H1 (cell line): ENCODE data around the gene FGFRL1. TPM values are rescaled to one million over a fixed set of nuclear protein-coding genes. Genes with fewer than 3 reads are reported as not detected.
A peak's percentile ranks its signal among the peaks of the same experiment; 100 is the strongest.

ENCODE experiments used
- CTCF ChIA-PET: fragments of 300-600 bp; sonication (Branson Sonifier 250); formaldehyde crosslinking; loops from one replicate; lab custom pipeline; 2021; ENCODE audit not compliant: partially characterized antibody; lab: Charles Lee
- POLR2A ChIA-PET: fragments of 300-600 bp; sonication (Branson Sonifier 250); formaldehyde crosslinking; loops from one replicate; lab custom pipeline; 2021; ENCODE audit warnings: inconsistent platforms; ENCODE audit not compliant: partially characterized antibody; lab: Charles Lee
- DNase-seq, 2 experiments: peaks; one replicate each; pipeline versions ENCODE4 v3.0.0 to v3.0.0-alpha.2; 2010 to 2022; ENCODE audit warnings: low spot score in 2 of 2, low read depth in 1 of 2, mixed read lengths in 1 of 2
- FAIRE-seq: peaks from 2 replicates; lab custom pipeline; 2011; peaks lifted over from hg19 to GRCh38; lab: Jason Lieb, UNC
- H2AFZ ChIP-seq: 2 replicates; pipeline ENCODE4 v1.8.1; 2012; ENCODE audit warnings: low read length, inconsistent platforms
- H2AK5ac ChIP-seq: 2 replicates; pipeline ENCODE4 v1.6.1; 2013; ENCODE audit warnings: low read depth, low read length
- H2BK120ac ChIP-seq: replicated peaks from 2 replicates; pipeline ENCODE3; 2013; ENCODE audit warnings: low read depth, low read length, inconsistent platforms
- H2BK12ac ChIP-seq: 2 replicates; pipeline ENCODE4 v1.6.1; 2013; ENCODE audit warnings: low read depth, low read length
- H2BK15ac ChIP-seq: 2 replicates; pipeline ENCODE4 v1.6.1; 2013; ENCODE audit warnings: low read length
- H2BK20ac ChIP-seq: 2 replicates; pipeline ENCODE4 v1.6.1; 2013; ENCODE audit warnings: low read length
- H2BK5ac ChIP-seq: 2 replicates; pipeline ENCODE4 v1.6.1; 2013; ENCODE audit warnings: low read depth, low read length
- H3K14ac ChIP-seq: 2 replicates; pipeline ENCODE4 v1.6.1; 2013; ENCODE audit warnings: inconsistent platforms; ENCODE audit not compliant: insufficient read length
- H3K18ac ChIP-seq: 2 replicates; pipeline ENCODE4 v1.6.1; 2013; ENCODE audit warnings: low read length; ENCODE audit errors: extremely low read depth
- H3K23ac ChIP-seq: 2 replicates; pipeline ENCODE4 v1.6.1; 2013; ENCODE audit warnings: inconsistent platforms; ENCODE audit not compliant: insufficient read length
- H3K23me2 ChIP-seq: 2 replicates; pipeline ENCODE4 v1.6.1; 2013; ENCODE audit warnings: low read depth, low read length
- H3K27ac ChIP-seq: 2 replicates; pipeline ENCODE4 v1.6.1; 2011; ENCODE audit warnings: low read depth, low read length, inconsistent platforms
- H3K27me3 ChIP-seq, 4 experiments: replicated peaks in 1 of 4; 1 replicate in 1 of 4; 2 replicates in 3 of 4; pipeline versions ENCODE4 v1.6.1 to v1.8.1; 2011 to 2013; ENCODE audit warnings: low read length in 3 of 4, mild to moderate bottlenecking in 3 of 4, inconsistent platforms in 2 of 4, mixed read lengths in 2 of 4, moderate library complexity in 1 of 4; ENCODE audit not compliant: control insufficient read depth in 3 of 4, insufficient read depth in 3 of 4; ENCODE audit errors: extremely low read depth in 1 of 4
- H3K36me3 ChIP-seq, 4 experiments: 2 replicates each; pipeline versions ENCODE4 v1.6.1 to v1.8.1; 2011 to 2013; ENCODE audit warnings: mild to moderate bottlenecking in 4 of 4, low read length in 3 of 4, moderate library complexity in 2 of 4, control low read depth in 1 of 4, inconsistent platforms in 1 of 4; ENCODE audit not compliant: insufficient read depth in 4 of 4, control insufficient read depth in 2 of 4
- H3K4ac ChIP-seq: replicated peaks from 2 replicates; pipeline ENCODE3; 2013; ENCODE audit warnings: low read length, low read depth, mixed read lengths, inconsistent platforms; ENCODE audit not compliant: insufficient read length
- H3K4me1 ChIP-seq, 4 experiments: replicated peaks in 1 of 4; 1 replicate in 1 of 4; 2 replicates in 3 of 4; pipeline versions ENCODE4 v1.6.1 to v1.8.1; 2011 to 2013; ENCODE audit warnings: low read length in 3 of 4, inconsistent platforms in 2 of 4, mixed read lengths in 1 of 4; ENCODE audit not compliant: insufficient read depth in 4 of 4, control insufficient read depth in 3 of 4
- H3K4me2 ChIP-seq, 2 experiments: 2 replicates each; pipeline versions ENCODE4 v1.6.1 to v1.8.1; 2011 to 2013; ENCODE audit warnings: low read depth in 2 of 2, low read length in 2 of 2, control low read depth in 1 of 2, inconsistent platforms in 1 of 2, mild to moderate bottlenecking in 1 of 2; ENCODE audit not compliant: insufficient read depth in 1 of 2
- H3K4me3 ChIP-seq, 4 experiments: fragments of 200-600, 300-600 bp in 1 of 4; sonication (generic), shearing (Covaris generic), sonication (Bioruptor Twin) in 1 of 4; 2 replicates each; pipeline versions ENCODE4 v1.5.1 to v1.8.1; 2011 to 2016; ENCODE audit warnings: low read length in 4 of 4, low read depth in 3 of 4, control low read depth in 2 of 4, inconsistent platforms in 2 of 4, mild to moderate bottlenecking in 2 of 4, mixed read lengths in 1 of 4, moderate library complexity in 1 of 4; ENCODE audit not compliant: insufficient read depth in 2 of 4; ENCODE audit errors: extremely low read depth in 1 of 4
- H3K56ac ChIP-seq: replicated peaks from 2 replicates; pipeline ENCODE3; 2013; ENCODE audit warnings: low read depth, mild to moderate bottlenecking, mixed read lengths, low read length, inconsistent platforms; ENCODE audit not compliant: insufficient read length
- H3K79me1 ChIP-seq: 2 replicates; pipeline ENCODE4 v1.6.1; 2013; ENCODE audit warnings: low read depth, low read length, control low read depth
- H3K79me2 ChIP-seq, 2 experiments: 2 replicates each; pipeline versions ENCODE4 v1.6.1 to v1.8.1; 2012 to 2013; ENCODE audit warnings: low read length in 2 of 2, mild to moderate bottlenecking in 2 of 2, inconsistent platforms in 1 of 2; ENCODE audit not compliant: insufficient read depth in 2 of 2, control insufficient read depth in 1 of 2
- H3K9ac ChIP-seq, 4 experiments: replicated peaks in 1 of 4; 1 replicate in 1 of 4; 2 replicates in 3 of 4; pipeline versions ENCODE4 v1.6.1 to v1.8.1; 2011 to 2013; ENCODE audit warnings: low read depth in 3 of 4, low read length in 3 of 4, control low read depth in 2 of 4, mild to moderate bottlenecking in 2 of 4, moderate library complexity in 2 of 4, inconsistent platforms in 1 of 4; ENCODE audit errors: extremely low read depth in 1 of 4
- H3K9me3 ChIP-seq, 2 experiments: 2 replicates each; pipeline versions ENCODE4 v1.6.1 to v1.8.1; 2012 to 2013; ENCODE audit warnings: mild to moderate bottlenecking in 2 of 2, moderate library complexity in 2 of 2, control low read depth in 1 of 2, inconsistent platforms in 1 of 2, low read depth in 1 of 2, low read length in 1 of 2, mixed read lengths in 1 of 2; ENCODE audit not compliant: insufficient read depth in 2 of 2
- H4K20me1 ChIP-seq, 2 experiments: replicated peaks in 1 of 2; 2 replicates each; pipeline versions ENCODE3 to v1.8.1; 2011 to 2013; ENCODE audit warnings: inconsistent platforms in 2 of 2, low read length in 2 of 2, mild to moderate bottlenecking in 1 of 2; ENCODE audit not compliant: insufficient read depth in 2 of 2, control insufficient read depth in 1 of 2
- H4K5ac ChIP-seq: 2 replicates; pipeline ENCODE4 v1.6.1; 2013; ENCODE audit warnings: low read length, low read depth, mixed read lengths, inconsistent platforms; ENCODE audit not compliant: insufficient read length
- H4K8ac ChIP-seq: 2 replicates; pipeline ENCODE4 v1.8.0; 2013; ENCODE audit warnings: mild to moderate bottlenecking, moderate library complexity, low read length, inconsistent platforms; ENCODE audit not compliant: insufficient read depth; ENCODE audit errors: extremely low read depth
- H4K91ac ChIP-seq: replicated peaks from 2 replicates; pipeline ENCODE3; 2013; ENCODE audit warnings: low read length, mixed read lengths, inconsistent platforms; ENCODE audit not compliant: insufficient read length
- CEBPB ChIP-seq: IDR thresholded peaks from 2 replicates; pipeline ENCODE4 v1.6.1; 2012; ENCODE audit warnings: low read depth, low read length
- POU5F1 ChIP-seq: IDR thresholded peaks from 2 replicates; pipeline ENCODE4 v1.6.1; 2011; ENCODE audit warnings: low read depth, mild to moderate bottlenecking, low read length, moderate library complexity
- RXRA ChIP-seq: IDR thresholded peaks from 2 replicates; pipeline ENCODE4 v1.6.1; 2011; ENCODE audit warnings: low read depth, mild to moderate bottlenecking, low read length, moderate library complexity; ENCODE audit not compliant: insufficient read depth
- TAF7 ChIP-seq: optimal IDR thresholded peaks from 2 replicates; pipeline ENCODE3; 2011; ENCODE audit warnings: low read depth, mild to moderate bottlenecking, inconsistent platforms, low read length, moderate library complexity, borderline replicate concordance
- YY1 ChIP-seq: IDR thresholded peaks from 2 replicates; pipeline ENCODE4 v1.6.1; 2011; ENCODE audit warnings: low read depth, mild to moderate bottlenecking, low read length
- WGBS, 2 experiments: shearing (Covaris generic) in 1 of 2; methylation state at CpG; one replicate each; pipeline versions ENCODE4 v1.1.6 to v1.1.7; 2013 to 2015; ENCODE audit warnings: low lambda C conversion rate in 2 of 2, mixed read lengths in 2 of 2, inconsistent platforms in 1 of 2, low coverage in 1 of 2, missing lambda C conversion rate in 1 of 2; ENCODE audit not compliant: insufficient replicate concordance in 2 of 2, insufficient coverage in 1 of 2, insufficient read length in 1 of 2; ENCODE audit errors: extremely low coverage in 1 of 2, missing lambda C conversion rate in 1 of 2; 5-methylcytosine and 5-hydroxymethylcytosine counted together
- polyA plus RNA-seq, 7 experiments: library from polyadenylated mRNA; depleted of rRNA in 3 of 7; stranded (reverse) in 5 of 7; unstranded in 2 of 7; fragments of >200 nt in 5 of 7; fragments of 200-250 nt in 2 of 7; gene quantifications; 1 replicate in 5 of 7; 2 replicates in 1 of 7; 4 replicates in 1 of 7; pipeline versions ENCODE4 v1.2.1 to v1.2.3, GENCODE V29; 2011 to 2013; ENCODE audit warnings: missing spikeins in 2 of 7, mixed read lengths in 2 of 7
- total RNA-seq: library from RNA; stranded (reverse); fragmentation: NEBNext Ultra II Directional; extraction: Animal tissue kit (Norgen Biotek cat#: 25700); gene quantifications from 2 replicates; pipeline ENCODE4 v1.2.1, GENCODE V29; 2021
- TF ChIP-seq, protein P1 (sequence below): IDR thresholded peaks from 2 replicates; pipeline ENCODE4 v1.6.1; 2012; ENCODE audit warnings: inconsistent platforms

The FGFRL1 gene
- total and polyA plus RNA-seq, 2 of the 8 experiments (the other 6 are each of a cell fraction or from before 2014, with no cell fraction given), result 18.9 to 34.6 TPM

DNA sequence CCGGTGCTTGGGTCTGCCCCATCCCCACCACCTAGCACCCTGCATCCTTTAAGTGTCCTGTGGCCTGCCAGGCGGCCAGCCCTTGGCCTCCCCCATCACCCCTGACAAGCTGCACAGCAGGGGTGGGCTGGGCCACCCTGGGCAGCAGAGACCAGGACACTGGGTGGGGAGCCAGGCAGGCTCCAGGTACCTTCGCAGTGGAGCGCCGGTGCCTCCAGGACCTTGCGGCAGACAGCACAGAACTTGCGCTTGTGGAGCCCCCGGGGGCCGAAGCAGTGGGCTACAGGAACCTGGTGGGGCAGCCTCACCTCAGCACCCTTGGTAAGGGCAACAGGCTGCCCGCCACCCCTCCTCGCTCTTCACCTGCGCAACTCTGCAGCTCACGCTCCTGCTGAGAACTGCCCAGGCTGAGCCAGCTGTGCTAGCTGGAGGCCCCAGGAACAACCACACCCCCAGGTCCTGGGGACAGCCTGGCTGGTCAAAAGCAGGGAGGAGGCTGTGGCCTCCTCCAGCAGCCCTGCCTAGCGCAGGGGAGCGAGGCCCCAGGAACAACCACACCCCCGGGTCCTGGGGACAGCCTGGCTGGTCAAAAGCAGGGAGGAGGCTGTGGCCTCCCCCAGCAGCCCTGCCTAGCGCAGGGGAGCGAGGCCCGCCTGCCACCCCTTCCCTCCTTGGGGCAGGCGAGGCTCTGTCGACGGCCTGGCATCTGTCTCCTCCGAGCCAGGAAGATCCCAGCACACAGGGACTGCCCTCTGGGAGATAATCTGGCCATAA is 42.6 kb upstream of the FGFRL1 start:
- peaks cover 0 to 9% (median 4%) of the 10 kb centered on the region in 4 experiments; a peak in 3 of 7 replicates for H3K4me1 ChIP-seq
- no peak overlapping the region for H2AFZ ChIP-seq
- WGBS, 2 experiments, result 84% methylated on average over 17 of the region's 23 CpGs; no CpG with 5 or more reads in 1 of the 2 experiments
- no peak overlapping the region; the same call in 1 of the 2 replicates for H2BK20ac ChIP-seq
- peak overlapping the region; percentile 39; the same call in 1 of the 2 replicates for H2BK12ac ChIP-seq
- H3K23ac ChIP-seq, result no peak overlapping the region
- no peak overlapping the region for H3K56ac ChIP-seq
- ChIA-PET POLR2A (interaction anchor here (0.7 to 1.3 kb wide), 2 partner anchors 9 to 281 kb away, joined by 3 read pairs; no protein-coding TSS in a partner anchor), CTCF (interaction anchor here (1.1 kb wide), 1 partner anchor 19 kb away, joined by 4 read pairs; the partner anchor contains the start of gene IDUA)
- H2BK5ac ChIP-seq, result no peak overlapping the region
- TF ChIP-seq CEBPB (no peak), YY1 (no peak), TAF7 (no peak), POU5F1 (no peak), RXRA (no peak)
- TF ChIP-seq, protein P1, sequence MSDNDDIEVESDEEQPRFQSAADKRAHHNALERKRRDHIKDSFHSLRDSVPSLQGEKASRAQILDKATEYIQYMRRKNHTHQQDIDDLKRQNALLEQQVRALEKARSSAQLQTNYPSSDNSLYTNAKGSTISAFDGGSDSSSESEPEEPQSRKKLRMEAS, result no peak
- H3K9ac ChIP-seq, result no peak overlapping the region
- H3K4me2 ChIP-seq, result peak overlapping the region; percentile 61 to 73; a peak in 2 of 4 replicates
- no peak overlapping the region for H3K18ac ChIP-seq
- H3K27me3 ChIP-seq, result peaks cover 9 to 42% (median 30%) of the 10 kb centered on the region in 4 experiments; a peak in 6 of 7 replicates
- peaks cover 6 to 21% of the 10 kb centered on the region in 2 experiments for H4K20me1 ChIP-seq
- no peaks in the 10 kb centered on the region; a peak in 1 of 4 replicates for H3K9me3 ChIP-seq
- DNase-seq (no peak), FAIRE-seq (no peak)
- no peaks in the 10 kb centered on the region for H3K36me3 ChIP-seq
- no peak overlapping the region for H3K27ac ChIP-seq
- no peak overlapping the region for H4K91ac ChIP-seq
- H3K79me2 ChIP-seq, result no peaks in the 10 kb centered on the region
- peaks cover 12% of the 10 kb centered on the region; the same call in 1 of the 2 replicates for H3K23me2 ChIP-seq
- no peak overlapping the region for H2BK15ac ChIP-seq
- no peak overlapping the region for H2BK120ac ChIP-seq
- H3K4ac ChIP-seq, result no peak overlapping the region
- H3K79me1 ChIP-seq, result no peaks in the 10 kb centered on the region
- no peak overlapping the region for H2AK5ac ChIP-seq
- peak overlapping the region in 1 of 4 experiments; percentile 45; a peak in 1 of 8 replicates for H3K4me3 ChIP-seq
- H3K14ac ChIP-seq, result no peak overlapping the region
- H4K8ac ChIP-seq, result no peak overlapping the region
- no peak overlapping the region for H4K5ac ChIP-seq
